WI38 (cell line): ENCODE measurements around the gene FAM111A.
"Not testable (repeated sequence)": the region's sequence is repeated elsewhere in the genome, so short reads cannot be mapped to it uniquely, and the experiment has no call there.

ENCODE experiments used
- H3K4me3 ChIP-seq: 2 replicates; pipeline ENCODE4 v1.5.1; 2011; ENCODE audit warnings: low read depth, mild to moderate bottlenecking, control low read depth, low read length
- CTCF ChIP-seq: IDR thresholded peaks from 2 replicates; pipeline ENCODE4 v1.5.1; 2012; ENCODE audit warnings: low read depth, mild to moderate bottlenecking, control low read depth, low read length

Gene FAM111A

GRCh38 chr11:59112494-59112893, 30.2 kb upstream of the FAM111A start:
- H3K4me3 ChIP-seq, result no peak overlapping the region
- TF ChIP-seq CTCF, result no peak

GRCh38 chr11:59114344-59114743, 28.3 kb upstream of the FAM111A start:
- no peak overlapping the region for H3K4me3 ChIP-seq
- no peak for TF ChIP-seq CTCF

GRCh38 chr11:59115553-59115952, 27.1 kb upstream of the FAM111A start:
- TF ChIP-seq CTCF, result no peak
- H3K4me3 ChIP-seq, result no peak overlapping the region

- H3K4me3 ChIP-seq, result no peak overlapping the region
- TF ChIP-seq CTCF, result no peak
Measured at GRCh38 chr11:59117774-59118173, 24.9 kb upstream of the FAM111A start.

GRCh38 chr11:59119826-59120225, 22.8 kb upstream of the FAM111A start:
- no peak for TF ChIP-seq CTCF
- H3K4me3 ChIP-seq, result no peak overlapping the region

GRCh38 chr11:59135648-59136461, 6.8 kb upstream of the FAM111A start:
- peak; percentile 99 for TF ChIP-seq CTCF
- H3K4me3 ChIP-seq, result no peak overlapping the region

- not testable (repeated sequence) for H3K4me3 ChIP-seq
Measured at GRCh38 chr11:59136551-59136950, 6.1 kb upstream of the FAM111A start.

GRCh38 chr11:59137190-59137589, 5.5 kb upstream of the FAM111A start:
- no peak for TF ChIP-seq CTCF

More at GRCh38 chr11:59137190-59137589, 5.5 kb upstream of the FAM111A start:
- H3K4me3 ChIP-seq, result no peak overlapping the region
